A549 (cell line): Measurements from ENCODE around the gene HMOX1. TPM values are rescaled to one million over a fixed set of nuclear protein-coding genes. Genes with fewer than 3 reads are reported as not detected.

Source experiments
- ATAC-seq, 2 experiments: fragments of 200-7000 bp in 1 of 2; fragments of >200 bp in 1 of 2; cut with Nextera tagmentation in 1 of 2; cut with Tn5 transposase in 1 of 2; 3 replicates each; pipeline versions ENCODE4 v1.8.0 to v1.9.1; 2018 to 2020; ENCODE audit warnings: mild to moderate bottlenecking in 1 of 2, moderate library complexity in 1 of 2
- CTCF ChIA-PET: fragments of 300-600 bp; sonication (Branson Sonifier 250); formaldehyde crosslinking; extraction: SDS; loops from one replicate; lab custom pipeline; 2021; ENCODE audit warnings: antibody characterized with exemption, inconsistent platforms; lab: Yijun Ruan, JAX
- POLR2A ChIA-PET: fragments of 350-600 bp; formaldehyde crosslinking; extraction: SDS; loops from one replicate; lab custom pipeline; 2021; ENCODE audit warnings: antibody characterized with exemption, inconsistent platforms; lab: Yijun Ruan, JAX
- DNase-seq, 2 experiments: peaks; one replicate each; pipeline versions ENCODE4 v3.0.0 to v3.0.0-alpha.2; 2011 to 2016; ENCODE audit warnings: low read depth in 1 of 2, low spot score in 1 of 2
- FAIRE-seq: peaks from 2 replicates; lab custom pipeline; 2011; peaks lifted over from hg19 to GRCh38; lab: Jason Lieb, UNC
- H3K27ac ChIP-seq, 2 experiments: fragments of >200 bp; sonication (Bioruptor Twin); formaldehyde crosslinking; 3 replicates each; pipeline ENCODE4 v1.5.1; 2016 to 2017
- H3K4me1 ChIP-seq: fragments of >200 bp; sonication (Bioruptor Twin); formaldehyde crosslinking; 3 replicates; pipeline ENCODE4 v1.6.1; 2016
- H3K4me2 ChIP-seq: fragments of >200 bp; sonication (Bioruptor Twin); formaldehyde crosslinking; 3 replicates; pipeline ENCODE4 v1.6.1; 2016
- H3K4me3 ChIP-seq: fragments of >200 bp; sonication (Bioruptor Twin); formaldehyde crosslinking; 3 replicates; pipeline ENCODE4 v1.5.1; 2016
- H3K9me3 ChIP-seq: fragments of >200 bp; sonication (Bioruptor Twin); formaldehyde crosslinking; 3 replicates; pipeline ENCODE4 v1.6.1; 2016
- CBX2 ChIP-seq: fragments of 200-600 bp; sonication (generic); IDR thresholded peaks from 2 replicates; pipeline ENCODE4 v1.6.1; 2016; ENCODE audit warnings: low read depth, mild to moderate bottlenecking, borderline replicate concordance
- CHD2 ChIP-seq: fragments of 150-350 bp; IDR thresholded peaks from 2 replicates; pipeline ENCODE4 v1.6.1; 2014; ENCODE audit warnings: low read length; ENCODE audit not compliant: partially characterized antibody
- CHD4 ChIP-seq: fragments of 200-600 bp; sonication (generic); IDR thresholded peaks from 2 replicates; pipeline ENCODE4 v1.6.1; 2016; ENCODE audit warnings: antibody characterized with exemption, mild to moderate bottlenecking, borderline replicate concordance
- EHF ChIP-seq: fragments of 250-450 bp; sonication (Bioruptor Pico); IDR thresholded peaks from 2 replicates; pipeline ENCODE4 v1.5.0; 2020; ENCODE audit warnings: mild to moderate bottlenecking
- EP300 ChIP-seq, 2 experiments: fragments of >200 bp; sonication (Bioruptor Twin); formaldehyde crosslinking; IDR thresholded peaks; 2 replicates in 1 of 2; 3 replicates in 1 of 2; pipeline ENCODE4 v1.6.1; 2016 to 2017
- FOXS1 ChIP-seq: fragments of 250-450 bp; sonication (Bioruptor Pico); IDR thresholded peaks from 2 replicates; pipeline ENCODE4 v1.5.0; 2020; ENCODE audit warnings: mild to moderate bottlenecking, moderate library complexity
- HDAC2 ChIP-seq: fragments of 200-600 bp; sonication (generic); IDR thresholded peaks from 2 replicates; pipeline ENCODE4 v1.6.1; 2016
- HOXA7 ChIP-seq: fragments of 250-450 bp; sonication (Bioruptor Pico); IDR thresholded peaks from 2 replicates; pipeline ENCODE4 v1.5.0; 2020; ENCODE audit warnings: mild to moderate bottlenecking, moderate library complexity
- HOXB5 ChIP-seq: fragments of 250-450 bp; sonication (Bioruptor Pico); IDR thresholded peaks from 2 replicates; pipeline ENCODE4 v1.5.0; 2020; ENCODE audit warnings: mild to moderate bottlenecking, moderate library complexity
- JUN ChIP-seq, 2 experiments: fragments of >200 bp; sonication (Bioruptor Twin); formaldehyde crosslinking; IDR thresholded peaks; 2 replicates in 1 of 2; 3 replicates in 1 of 2; pipeline ENCODE4 v1.6.1; 2016 to 2017
- KDM1A ChIP-seq: fragments of 200-600 bp; sonication (generic); IDR thresholded peaks from 2 replicates; pipeline ENCODE4 v1.6.1; 2016; ENCODE audit warnings: low read depth, mild to moderate bottlenecking
- MAFK ChIP-seq: fragments of 450-650 bp; IDR thresholded peaks from 2 replicates; pipeline ENCODE4 v1.6.1; 2014; ENCODE audit not compliant: partially characterized antibody
- MAZ ChIP-seq: fragments of 150-350 bp; IDR thresholded peaks from 2 replicates; pipeline ENCODE4 v1.6.1; 2014; ENCODE audit warnings: antibody characterized with exemption, low read depth, low read length, borderline replicate concordance
- MYC ChIP-seq: IDR thresholded peaks from 2 replicates; pipeline ENCODE4 v1.6.1; 2012; ENCODE audit warnings: mild to moderate bottlenecking, inconsistent platforms, low read length, improper control_type of control experiment, borderline replicate concordance
- NFE2L2 ChIP-seq: fragments of 150-350 bp; conservative IDR thresholded peaks from 2 replicates; pipeline ENCODE4 v1.6.1; 2014; ENCODE audit warnings: low read length
- NR3C1 ChIP-seq: fragments of >200 bp; sonication (Bioruptor Twin); formaldehyde crosslinking; IDR thresholded peaks from 3 replicates; pipeline ENCODE4 v1.6.1; 2017
- POLR2A ChIP-seq: IDR thresholded peaks from 2 replicates; pipeline ENCODE4 v1.6.1; 2012; ENCODE audit warnings: mild to moderate bottlenecking, low read length
- RARB ChIP-seq: fragments of 250-450 bp; sonication (Bioruptor Pico); IDR thresholded peaks from 2 replicates; pipeline ENCODE4 v1.8.0; 2021; ENCODE audit warnings: mild to moderate bottlenecking, moderate library complexity
- RFX5 ChIP-seq: fragments of 450-650 bp; IDR thresholded peaks from 2 replicates; pipeline ENCODE4 v1.7.1; 2014; ENCODE audit warnings: antibody characterized with exemption, mild to moderate bottlenecking, moderate library complexity
- RNF2 ChIP-seq: fragments of 200-600 bp; sonication (generic); IDR thresholded peaks from 2 replicates; pipeline ENCODE4 v1.6.1; 2016; ENCODE audit warnings: low read depth, mild to moderate bottlenecking, antibody characterized with exemption, moderate library complexity, borderline replicate concordance
- TFCP2L1 ChIP-seq: fragments of 250-450 bp; sonication (Bioruptor Pico); IDR thresholded peaks from 2 replicates; pipeline ENCODE4 v1.5.0; 2021; ENCODE audit warnings: mild to moderate bottlenecking
- ZC3H11A ChIP-seq: fragments of 450-650 bp; IDR thresholded peaks from 2 replicates; pipeline ENCODE4 v1.6.1; 2014; ENCODE audit warnings: antibody characterized with exemption, mild to moderate bottlenecking
- WGBS: methylation state at CpG from one replicate; pipeline ENCODE4 v1.1.6; 2017; ENCODE audit errors: missing lambda C conversion rate; 5-methylcytosine and 5-hydroxymethylcytosine counted together
- polyA plus RNA-seq, 4 experiments: library from polyadenylated mRNA; depleted of rRNA in 3 of 4; stranded (reverse); fragments of >200 nt; fragmentation: RNase III in 1 of 4; extraction: RNeasy Plus Mini Kit Qiagen cat#74134 plus additional on column Dnase treatment in 1 of 4; gene quantifications; 2 replicates in 3 of 4; 3 replicates in 1 of 4; pipeline ENCODE4 v1.2.3, GENCODE V29; 2011 to 2017
- TF ChIP-seq, protein P1 (sequence below): fragments of 150-350 bp; IDR thresholded peaks from 2 replicates; pipeline ENCODE4 v1.6.1; 2014; ENCODE audit warnings: low read depth, mild to moderate bottlenecking, low read length
- TF ChIP-seq, protein P2 (sequence below): IDR thresholded peaks from 2 replicates; pipeline ENCODE4 v1.6.1; 2012
- TF ChIP-seq, protein P3 (sequence below): IDR thresholded peaks from 2 replicates; pipeline ENCODE4 v1.6.1; 2012

HMOX1 gene
- polyA plus RNA-seq, 2 of the 4 experiments (the other 2 are of a cell fraction), result 97.7 to 506 TPM

DNA sequence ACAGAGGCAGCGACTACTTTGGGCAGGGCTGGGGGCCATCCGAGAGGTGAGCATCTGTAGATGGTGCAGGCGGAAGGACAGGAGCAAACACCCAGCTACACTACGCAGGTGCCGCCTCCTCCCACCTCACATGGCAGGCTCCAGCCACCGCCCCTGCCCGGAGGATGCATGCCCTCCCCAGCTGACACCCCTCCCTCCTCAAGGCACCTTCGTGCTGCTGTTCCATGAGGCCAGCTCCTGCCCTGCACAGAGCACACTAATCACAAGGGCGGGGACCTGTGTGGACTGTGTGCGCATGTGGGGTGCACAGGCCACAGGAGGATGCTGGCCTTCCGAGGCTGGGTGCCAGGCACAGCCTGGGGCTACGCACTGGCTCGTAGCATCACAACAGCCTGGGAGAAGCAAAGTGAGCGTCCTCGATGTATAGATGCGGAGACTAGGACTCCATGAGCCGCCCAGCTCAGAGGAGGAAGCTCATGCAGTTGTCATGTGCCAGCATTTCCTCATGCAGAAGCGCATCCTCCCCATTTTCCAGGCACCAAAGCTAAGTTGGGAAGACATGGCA, 32.8 kb upstream of the HMOX1 start (continued):
- TF ChIP-seq, protein P1, sequence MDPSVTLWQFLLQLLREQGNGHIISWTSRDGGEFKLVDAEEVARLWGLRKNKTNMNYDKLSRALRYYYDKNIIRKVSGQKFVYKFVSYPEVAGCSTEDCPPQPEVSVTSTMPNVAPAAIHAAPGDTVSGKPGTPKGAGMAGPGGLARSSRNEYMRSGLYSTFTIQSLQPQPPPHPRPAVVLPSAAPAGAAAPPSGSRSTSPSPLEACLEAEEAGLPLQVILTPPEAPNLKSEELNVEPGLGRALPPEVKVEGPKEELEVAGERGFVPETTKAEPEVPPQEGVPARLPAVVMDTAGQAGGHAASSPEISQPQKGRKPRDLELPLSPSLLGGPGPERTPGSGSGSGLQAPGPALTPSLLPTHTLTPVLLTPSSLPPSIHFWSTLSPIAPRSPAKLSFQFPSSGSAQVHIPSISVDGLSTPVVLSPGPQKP, result no peak

DNA sequence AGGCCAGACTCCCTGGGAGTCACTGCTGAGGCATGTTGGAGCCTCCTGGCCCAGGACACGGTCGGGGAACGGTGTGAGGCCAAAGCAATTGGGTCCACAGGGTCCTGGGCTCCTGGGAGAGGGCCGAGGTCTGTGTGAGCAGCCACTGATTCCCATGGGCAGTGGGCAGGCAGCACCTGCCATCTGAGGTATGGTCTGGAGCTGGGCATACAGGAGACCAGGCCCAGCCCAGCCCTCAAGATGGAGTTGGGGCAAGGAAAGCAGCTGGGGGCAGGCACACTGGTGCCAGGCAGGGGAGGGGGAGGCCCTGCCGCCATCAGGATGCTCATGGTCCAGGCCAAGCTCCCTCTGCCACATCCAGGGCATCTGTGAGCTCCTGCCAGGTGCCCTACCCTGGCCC, 32.2 kb upstream of the HMOX1 start:
- Histone ChIP-seq H3K9me3 (no peaks in the 10 kb centered on the region), H3K27ac (no peak overlapping the region), H3K4me1 (peaks cover 25% of the 10 kb centered on the region), H3K4me3 (no peak overlapping the region), H3K4me2 (no peak overlapping the region)
- CTCF ChIA-PET, result interaction anchor here (0.6 to 6.3 kb wide), 3 partner anchors 46 to 588 kb away, joined by 3 to 46 read pairs (median 3); no protein-coding TSS in a partner anchor
- ATAC-seq (no peak), FAIRE-seq (no peak), DNase-seq (no peak)
- WGBS, result 88% methylated on average over 1 of the region's 5 CpGs
- TF ChIP-seq MYC (no peak), EHF (CRISPR knock-in tag) (no peak), FOXS1 (CRISPR knock-in tag) (no peak), CHD4 (no peak), KDM1A (no peak), HDAC2 (no peak), NFE2L2 (no peak), TFCP2L1 (CRISPR knock-in tag) (no peak), HOXB5 (CRISPR knock-in tag) (no peak), ZC3H11A (no peak), MAZ (no peak), POLR2A (no peak), RFX5 (no peak), MAFK (no peak), RARB (no peak), RNF2 (no peak)
- TF ChIP-seq, protein P2, sequence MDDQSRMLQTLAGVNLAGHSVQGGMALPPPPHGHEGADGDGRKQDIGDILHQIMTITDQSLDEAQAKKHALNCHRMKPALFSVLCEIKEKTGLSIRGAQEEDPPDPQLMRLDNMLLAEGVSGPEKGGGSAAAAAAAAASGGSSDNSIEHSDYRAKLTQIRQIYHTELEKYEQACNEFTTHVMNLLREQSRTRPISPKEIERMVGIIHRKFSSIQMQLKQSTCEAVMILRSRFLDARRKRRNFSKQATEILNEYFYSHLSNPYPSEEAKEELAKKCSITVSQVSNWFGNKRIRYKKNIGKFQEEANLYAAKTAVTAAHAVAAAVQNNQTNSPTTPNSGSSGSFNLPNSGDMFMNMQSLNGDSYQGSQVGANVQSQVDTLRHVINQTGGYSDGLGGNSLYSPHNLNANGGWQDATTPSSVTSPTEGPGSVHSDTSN, result no peak
- POLR2A ChIA-PET, result no interaction called here

DNA sequence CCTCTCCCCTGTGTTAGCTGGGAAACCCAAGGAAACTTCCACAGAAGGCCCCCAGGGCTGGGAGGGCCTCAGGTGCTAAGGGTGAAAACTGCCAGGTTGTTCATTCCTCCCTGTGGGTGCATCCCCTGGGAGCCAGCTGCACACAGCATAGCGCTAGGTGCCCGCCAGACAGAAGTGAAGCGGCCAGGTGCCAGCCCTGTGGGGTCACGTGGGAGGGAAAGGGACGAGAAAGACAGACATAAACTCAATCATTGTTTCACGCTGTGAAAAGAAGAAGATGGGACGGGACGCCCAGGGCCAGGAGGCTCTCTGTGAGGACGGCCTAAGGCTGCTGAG, 31.6 kb upstream of the HMOX1 start:
- ChIA-PET POLR2A (no interaction called here), CTCF (interaction anchor here (0.6 to 6.3 kb wide), 10 partner anchors 27 to 587 kb away, joined by 3 to 46 read pairs (median 6); partner anchors contain the start of gene HMOX1)
- Histone ChIP-seq H3K4me1 (peaks cover 25% of the 10 kb centered on the region), H3K4me2 (no peak overlapping the region), H3K9me3 (no peaks in the 10 kb centered on the region), H3K4me3 (no peak overlapping the region), H3K27ac (no peak overlapping the region; a peak in 1 of 6 replicates)
- TF ChIP-seq CBX2 (no peak), JUN (IDR thresholded peaks at IDR 0.05) (no peak), CHD2 (no peak), HOXB5 (CRISPR knock-in tag) (no peak), HOXA7 (CRISPR knock-in tag) (no peak), RFX5 (no peak), EP300 (IDR thresholded peaks at IDR 0.05) (no peak), NR3C1 (no peak), ZC3H11A (no peak), EHF (CRISPR knock-in tag) (no peak)
- TF ChIP-seq, protein P3, sequence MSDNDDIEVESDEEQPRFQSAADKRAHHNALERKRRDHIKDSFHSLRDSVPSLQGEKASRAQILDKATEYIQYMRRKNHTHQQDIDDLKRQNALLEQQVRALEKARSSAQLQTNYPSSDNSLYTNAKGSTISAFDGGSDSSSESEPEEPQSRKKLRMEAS, result no peak
- DNase-seq (no peak), FAIRE-seq (no peak), ATAC-seq (no peak)
- 90% methylated on average over 9 of the region's 9 CpGs for WGBS
